H9 (cell line): ENCODE results near the gene ZDHHC12. TPM values are rescaled to one million over a fixed set of nuclear protein-coding genes. Genes with fewer than 3 reads are reported as not detected.

Experiments
- DNase-seq: peaks from one replicate; pipeline ENCODE4 v3.0.0-alpha.2; 2017
- H2AFZ ChIP-seq: one replicate; pipeline ENCODE4 v1.6.1; 2013; ENCODE audit warnings: mild to moderate bottlenecking, low read length, control low read depth, moderate library complexity
- H2AK5ac ChIP-seq: 2 replicates; pipeline ENCODE4 v1.6.1; 2013; ENCODE audit warnings: low read length, control low read depth, mixed read lengths; ENCODE audit not compliant: insufficient read length
- H2BK120ac ChIP-seq: one replicate; pipeline ENCODE4 v1.6.1; 2013; ENCODE audit warnings: low read depth, mild to moderate bottlenecking, low read length, control low read depth, inconsistent platforms; ENCODE audit not compliant: poor library complexity, severe bottlenecking
- H2BK12ac ChIP-seq: 2 replicates; pipeline ENCODE4 v1.6.1; 2013; ENCODE audit warnings: low read length, control low read depth, mixed read lengths, low read depth; ENCODE audit not compliant: insufficient read length
- H2BK15ac ChIP-seq: 2 replicates; pipeline ENCODE4 v1.6.1; 2013; ENCODE audit warnings: low read depth, low read length, control low read depth
- H2BK20ac ChIP-seq: one replicate; pipeline ENCODE4 v1.6.1; 2013; ENCODE audit warnings: low read depth, mild to moderate bottlenecking, low read length, control low read depth, inconsistent platforms; ENCODE audit not compliant: poor library complexity, severe bottlenecking
- H2BK5ac ChIP-seq: 2 replicates; pipeline ENCODE4 v1.6.1; 2013; ENCODE audit warnings: low read length, control low read depth, mixed read lengths; ENCODE audit not compliant: insufficient read length
- H3K14ac ChIP-seq: 2 replicates; pipeline ENCODE4 v1.6.1; 2013; ENCODE audit warnings: low read length, control low read depth; ENCODE audit not compliant: insufficient read depth
- H3K18ac ChIP-seq: 2 replicates; pipeline ENCODE4 v1.6.1; 2013; ENCODE audit warnings: low read depth, mild to moderate bottlenecking, mixed read lengths, low read length, control low read depth; ENCODE audit not compliant: insufficient read length
- H3K23ac ChIP-seq: 2 replicates; pipeline ENCODE4 v1.6.1; 2013; ENCODE audit warnings: low read length, control low read depth, mixed read lengths, low read depth; ENCODE audit not compliant: insufficient read length
- H3K23me2 ChIP-seq: 2 replicates; pipeline ENCODE4 v1.6.1; 2013; ENCODE audit warnings: low read depth, mild to moderate bottlenecking, mixed read lengths, low read length, control low read depth; ENCODE audit not compliant: insufficient read length, poor library complexity, severe bottlenecking
- H3K27ac ChIP-seq: 2 replicates; pipeline ENCODE4 v1.5.1; 2013; ENCODE audit warnings: low read length, control low read depth, mixed read lengths, low read depth; ENCODE audit not compliant: insufficient read length
- H3K27me3 ChIP-seq: 2 replicates; pipeline ENCODE4 v1.6.1; 2013; ENCODE audit warnings: low read length, control low read depth, inconsistent platforms; ENCODE audit not compliant: insufficient read depth
- H3K4ac ChIP-seq: 2 replicates; pipeline ENCODE4 v1.6.1; 2013; ENCODE audit warnings: low read depth, mild to moderate bottlenecking, control low read depth, inconsistent platforms, low read length, moderate library complexity
- H3K4me1 ChIP-seq: 2 replicates; pipeline ENCODE4 v1.6.1; 2013; ENCODE audit warnings: low read length, control low read depth, inconsistent platforms; ENCODE audit not compliant: insufficient read depth
- H3K4me2 ChIP-seq: 2 replicates; pipeline ENCODE4 v1.6.1; 2013; ENCODE audit warnings: low read length, control low read depth, mixed read lengths; ENCODE audit not compliant: insufficient read length, insufficient read depth
- H3K56ac ChIP-seq: 2 replicates; pipeline ENCODE4 v1.6.1; 2013; ENCODE audit warnings: low read depth, mild to moderate bottlenecking, mixed read lengths, low read length, control low read depth; ENCODE audit not compliant: insufficient read length
- H3K79me1 ChIP-seq: 2 replicates; pipeline ENCODE4 v1.6.1; 2013; ENCODE audit warnings: low read depth, mild to moderate bottlenecking, moderate library complexity, low read length, control low read depth, inconsistent platforms; ENCODE audit not compliant: insufficient read depth, poor library complexity, severe bottlenecking
- H3K79me2 ChIP-seq: 2 replicates; pipeline ENCODE4 v1.6.1; 2013; ENCODE audit warnings: low read length, control low read depth, inconsistent platforms; ENCODE audit not compliant: insufficient read depth
- H3K9ac ChIP-seq: 2 replicates; pipeline ENCODE4 v1.6.1; 2013; ENCODE audit warnings: low read length, control low read depth, mixed read lengths; ENCODE audit not compliant: insufficient read length; ENCODE audit errors: extremely low read depth
- H3K9me3 ChIP-seq: one replicate; pipeline ENCODE4 v1.6.1; 2013; ENCODE audit warnings: low read depth, low read length, inconsistent platforms; ENCODE audit not compliant: control insufficient read depth
- H3T11ph ChIP-seq: one replicate; pipeline ENCODE4 v1.6.1; 2013; ENCODE audit warnings: mild to moderate bottlenecking, low read length, control low read depth, inconsistent platforms
- H4K20me1 ChIP-seq: one replicate; pipeline ENCODE4 v1.6.1; 2013; ENCODE audit not compliant: control insufficient read depth, insufficient read length, insufficient read depth
- H4K5ac ChIP-seq: 2 replicates; pipeline ENCODE4 v1.6.1; 2013; ENCODE audit warnings: low read depth, mild to moderate bottlenecking, mixed read lengths, low read length, control low read depth; ENCODE audit not compliant: insufficient read length
- H4K8ac ChIP-seq: replicated peaks from 2 replicates; pipeline ENCODE4 v1.6.1; 2013; ENCODE audit warnings: low read length, control low read depth, mixed read lengths, low read depth; ENCODE audit not compliant: insufficient read length
- H4K91ac ChIP-seq: 2 replicates; pipeline ENCODE4 v1.6.1; 2013; ENCODE audit warnings: low read depth, mild to moderate bottlenecking, moderate library complexity, mixed read lengths, low read length, control low read depth; ENCODE audit not compliant: insufficient read length
- H3K27ac Mint-ChIP-seq, 3 experiments: 2 replicates in 2 of 3; 3 replicates in 1 of 3; pipeline ENCODE4 v1.8.0; 2020 to 2021; ENCODE audit warnings: mixed read lengths in 3 of 3, mild to moderate bottlenecking in 1 of 3, moderate library complexity in 1 of 3
- H3K27me3 Mint-ChIP-seq: 2 replicates; pipeline ENCODE4 v1.8.0; 2021; ENCODE audit warnings: low read depth, mild to moderate bottlenecking, moderate library complexity, mixed read lengths
- H3K36me3 Mint-ChIP-seq, 3 experiments: 2 replicates in 2 of 3; 3 replicates in 1 of 3; pipeline ENCODE4 v1.8.0; 2020 to 2021; ENCODE audit warnings: low read depth in 3 of 3, mixed read lengths in 3 of 3; ENCODE audit not compliant: insufficient read depth in 1 of 3
- H3K4me1 Mint-ChIP-seq, 2 experiments: 2 replicates each; pipeline ENCODE4 v1.8.0; 2020; ENCODE audit warnings: mixed read lengths in 2 of 2
- H3K4me3 Mint-ChIP-seq, 2 experiments: 2 replicates in 1 of 2; 3 replicates in 1 of 2; pipeline ENCODE4 v1.8.0; 2020 to 2021; ENCODE audit warnings: mild to moderate bottlenecking in 2 of 2, mixed read lengths in 2 of 2, moderate library complexity in 1 of 2
- H3K9me3 Mint-ChIP-seq, 2 experiments: 2 replicates in 1 of 2; 3 replicates in 1 of 2; pipeline ENCODE4 v1.8.0; 2020; ENCODE audit warnings: mild to moderate bottlenecking in 2 of 2, mixed read lengths in 2 of 2, moderate library complexity in 1 of 2
- CTCF ChIP-seq: fragments of 200-600 bp; sonication (generic); conservative IDR thresholded peaks from 3 replicates; pipeline ENCODE4 v1.8.0; 2021; ENCODE audit warnings: antibody characterized with exemption, mild to moderate bottlenecking
- WGBS: extraction: QIAGEN DNeasy Blood & Tissue Kit; methylation state at CpG from one replicate; pipeline ENCODE4 v1.1.7; 2013; ENCODE audit warnings: missing lambda C conversion rate, low lambda C conversion rate, mixed read lengths; ENCODE audit not compliant: insufficient read length; ENCODE audit errors: extremely low coverage; 5-methylcytosine and 5-hydroxymethylcytosine counted together
- total RNA-seq: library from RNA; stranded (reverse); gene quantifications from 2 replicates; pipeline ENCODE4 v1.2.1, GENCODE V29; 2021

ZDHHC12 gene
- total RNA-seq, 1 experiment from 2014 or later: 42.8 TPM

- H3K4me2 ChIP-seq: peak overlapping the region; percentile 73
Measured at GRCh38 chr9:128684325-128685199, 39.4 kb downstream of the ZDHHC12 start.

More at GRCh38 chr9:128684325-128685199, 39.4 kb downstream of the ZDHHC12 start:
- Histone ChIP-seq H3K4ac (no peak overlapping the region), H2AFZ (no peak overlapping the region), H3K18ac (peak overlapping the region; percentile 49), H3K27me3 (no peaks in the 10 kb centered on the region), H3K9me3 (no peaks in the 10 kb centered on the region), H2BK20ac (no peak overlapping the region), H2AK5ac (no peak overlapping the region), H3T11ph (no peak overlapping the region), H4K20me1 (no peaks in the 10 kb centered on the region), H2BK5ac (peak overlapping the region; percentile 9), H3K14ac (peak overlapping the region; percentile 79; the same call in 1 of the 2 replicates), H2BK120ac (no peak overlapping the region), H3K79me2 (peaks cover 33% of the 10 kb centered on the region), H3K23me2 (peaks cover 13% of the 10 kb centered on the region), H3K4me1 (peaks cover 4% of the 10 kb centered on the region; the same call in 1 of the 2 replicates), H3K9ac (peak overlapping the region; percentile 92), H3K79me1 (no peaks in the 10 kb centered on the region), H4K5ac (no peak overlapping the region), H4K8ac (no peak overlapping the region), H2BK15ac (no peak overlapping the region), H3K56ac (no peak overlapping the region), H3K23ac (no peak overlapping the region), H4K91ac (no peak overlapping the region), H3K27ac (no peak overlapping the region), H2BK12ac (no peak overlapping the region)
- Mint-ChIP-seq H3K4me1 (peaks cover 42 to 44% of the 10 kb centered on the region in 2 experiments), H3K36me3 (peaks cover 28 to 40% (median 40%) of the 10 kb centered on the region in 3 experiments), H3K9me3 (peaks cover 6 to 13% of the 10 kb centered on the region in 2 experiments), H3K4me3 (peak overlapping the region; percentile 95 to 100), H3K27me3 (no peaks in the 10 kb centered on the region), H3K27ac (peak overlapping the region; percentile 99)
- peak; percentile 87 for DNase-seq
- no CpG with 5 or more reads among the region's 15 CpGs for WGBS
- TF ChIP-seq CTCF: no peak
